Hepatocyte (in vitro differentiated cells): ENCODE measurements around the gene PCBD2. TPM values are rescaled to one million over a fixed set of nuclear protein-coding genes. Genes with fewer than 3 reads are reported as not detected.
"Not testable (repeated sequence)": the region's sequence is repeated elsewhere in the genome, so short reads cannot be mapped to it uniquely, and the experiment has no call there.

Experiments
- DNase-seq: peaks from one replicate; pipeline ENCODE4 v3.0.0-alpha.2; 2016; ENCODE audit warnings: low spot score
- H2AFZ ChIP-seq: fragments of 200-600 bp; sonication (generic); 2 replicates; pipeline ENCODE4 v1.6.0; 2016; ENCODE audit warnings: antibody characterized with exemption, mild to moderate bottlenecking
- H3K27ac ChIP-seq: fragments of 200-600 bp; sonication (generic); 2 replicates; pipeline ENCODE4 v1.5.1; 2016; ENCODE audit warnings: mild to moderate bottlenecking
- H3K27me3 ChIP-seq: fragments of 200-600 bp; sonication (generic); 2 replicates; pipeline ENCODE4 v1.6.1; 2016
- H3K36me3 ChIP-seq: fragments of 200-600 bp; sonication (generic); replicated peaks from 2 replicates; pipeline ENCODE4 v1.5.1; 2016; ENCODE audit warnings: low read depth; ENCODE audit not compliant: insufficient read depth
- H3K4me1 ChIP-seq: fragments of 200-600 bp; sonication (generic); 2 replicates; pipeline ENCODE4 v1.5.1; 2016; ENCODE audit warnings: mild to moderate bottlenecking, moderate library complexity; ENCODE audit not compliant: insufficient read depth
- H3K4me2 ChIP-seq: fragments of 200-600 bp; sonication (generic); 2 replicates; pipeline ENCODE4 v1.6.0; 2016
- H3K4me3 ChIP-seq: fragments of 200-600 bp; sonication (generic); 2 replicates; pipeline ENCODE4 v1.5.1; 2016; ENCODE audit warnings: mild to moderate bottlenecking
- H3K79me2 ChIP-seq: fragments of 200-600 bp; sonication (generic); 2 replicates; pipeline ENCODE4 v1.6.0; 2017; ENCODE audit warnings: mild to moderate bottlenecking
- H3K9me2 ChIP-seq: fragments of 200-600 bp; sonication (generic); replicated peaks from 2 replicates; pipeline ENCODE4 v1.6.0; 2017; ENCODE audit warnings: mild to moderate bottlenecking; ENCODE audit not compliant: insufficient read depth
- H3K9me3 ChIP-seq: fragments of 200-600 bp; sonication (generic); 2 replicates; pipeline ENCODE4 v1.5.1; 2016; ENCODE audit warnings: low read depth, mild to moderate bottlenecking
- H4K20me1 ChIP-seq: fragments of 200-600 bp; sonication (generic); 2 replicates; pipeline ENCODE4 v1.6.0; 2016; ENCODE audit warnings: mild to moderate bottlenecking; ENCODE audit not compliant: insufficient read depth, poor library complexity, severe bottlenecking
- EZH2 ChIP-seq: fragments of 200-600 bp; sonication (generic); IDR thresholded peaks from 2 replicates; pipeline ENCODE4 v1.6.1; 2016; ENCODE audit warnings: antibody characterized with exemption, mild to moderate bottlenecking, borderline replicate concordance
- EZH2phosphoT487 ChIP-seq: fragments of 200-600 bp; sonication (generic); IDR thresholded peaks from one replicate; pipeline ENCODE4 v1.6.1; 2018; ENCODE audit warnings: antibody characterized with exemption, mild to moderate bottlenecking, low read depth, moderate library complexity; ENCODE audit not compliant: unreplicated experiment, severe bottlenecking
- WGBS: methylation state at CpG from one replicate; pipeline ENCODE4 v1.1.6; 2016; ENCODE audit warnings: low lambda C conversion rate; ENCODE audit errors: missing lambda C conversion rate; 5-methylcytosine and 5-hydroxymethylcytosine counted together
- polyA plus RNA-seq: library from polyadenylated mRNA; unstranded; fragments of >200 nt; fragmentation: Nextera tagmentation; extraction: Ambion mirVana; gene quantifications from 2 replicates; pipeline ENCODE4 v1.2.1, GENCODE V29; 2016
- total RNA-seq: library from RNA; depleted of rRNA; stranded (reverse); fragments of >200 nt; gene quantifications from 2 replicates; pipeline ENCODE4 v1.2.3, GENCODE V29; 2014
- TF ChIP-seq, protein P1 (sequence below): fragments of 200-600 bp; sonication (generic); IDR thresholded peaks from 2 replicates; pipeline ENCODE4 v1.5.1; 2016; ENCODE audit warnings: antibody characterized with exemption, mild to moderate bottlenecking; ENCODE audit not compliant: poor library complexity

Gene PCBD2
- total and polyA plus RNA-seq, 2 experiments from 2014 or later = 5.2 to 14.0 TPM

- WGBS = 1% methylated on average over 36 of the region's 54 CpGs
- Histone ChIP-seq H3K79me2 (peaks cover 18% of the 10 kb centered on the region), H3K27me3 (no peaks in the 10 kb centered on the region), H3K36me3 (no peaks in the 10 kb centered on the region), H3K9me2 (no peaks in the 10 kb centered on the region), H4K20me1 (no peaks in the 10 kb centered on the region), H3K27ac (peak overlapping the region; percentile 99), H3K4me1 (no peaks in the 10 kb centered on the region), H2AFZ (peak overlapping the region; percentile 99), H3K4me2 (peak overlapping the region; percentile 87), H3K4me3 (peak overlapping the region; percentile 85), H3K9me3 (no peaks in the 10 kb centered on the region)
- peak; percentile 71 for DNase-seq
- TF ChIP-seq EZH2 (no peak), EZH2phosphoT487 (no peak)
- TF ChIP-seq, protein P1, sequence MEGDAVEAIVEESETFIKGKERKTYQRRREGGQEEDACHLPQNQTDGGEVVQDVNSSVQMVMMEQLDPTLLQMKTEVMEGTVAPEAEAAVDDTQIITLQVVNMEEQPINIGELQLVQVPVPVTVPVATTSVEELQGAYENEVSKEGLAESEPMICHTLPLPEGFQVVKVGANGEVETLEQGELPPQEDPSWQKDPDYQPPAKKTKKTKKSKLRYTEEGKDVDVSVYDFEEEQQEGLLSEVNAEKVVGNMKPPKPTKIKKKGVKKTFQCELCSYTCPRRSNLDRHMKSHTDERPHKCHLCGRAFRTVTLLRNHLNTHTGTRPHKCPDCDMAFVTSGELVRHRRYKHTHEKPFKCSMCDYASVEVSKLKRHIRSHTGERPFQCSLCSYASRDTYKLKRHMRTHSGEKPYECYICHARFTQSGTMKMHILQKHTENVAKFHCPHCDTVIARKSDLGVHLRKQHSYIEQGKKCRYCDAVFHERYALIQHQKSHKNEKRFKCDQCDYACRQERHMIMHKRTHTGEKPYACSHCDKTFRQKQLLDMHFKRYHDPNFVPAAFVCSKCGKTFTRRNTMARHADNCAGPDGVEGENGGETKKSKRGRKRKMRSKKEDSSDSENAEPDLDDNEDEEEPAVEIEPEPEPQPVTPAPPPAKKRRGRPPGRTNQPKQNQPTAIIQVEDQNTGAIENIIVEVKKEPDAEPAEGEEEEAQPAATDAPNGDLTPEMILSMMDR = peak; percentile 81
Observed at GRCh38 chr5:134905246-134905996, 490 bp downstream of the PCBD2 start.

DNA sequence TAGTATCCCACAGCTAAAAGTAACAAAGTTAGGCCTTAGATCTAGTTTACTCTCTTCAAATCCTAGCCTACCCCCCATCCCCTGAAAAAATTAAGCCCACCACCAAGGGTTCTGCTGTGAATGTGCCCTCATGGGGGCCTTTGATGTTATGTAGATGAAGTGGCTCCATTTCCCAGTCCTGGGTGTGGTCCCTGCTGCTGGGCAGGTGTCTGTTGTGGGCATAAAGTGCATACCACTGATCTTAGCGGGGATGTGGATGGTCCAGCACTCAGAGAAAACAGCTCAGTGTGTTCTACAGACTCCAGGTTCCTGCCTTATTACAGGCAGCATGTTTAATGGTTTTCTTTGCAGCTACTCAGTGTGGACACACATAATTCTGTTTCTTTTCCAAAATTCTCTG lies 1.9 kb downstream of the PCBD2 start:
- H3K27ac ChIP-seq = no peak overlapping the region
- WGBS = 100% methylated on average over 1 of the region's 1 CpG
- no peaks in the 10 kb centered on the region for H3K4me1 ChIP-seq

GRCh38 chr5:134910752-134911151 lies 5.8 kb downstream of the PCBD2 start:
- WGBS = 97% methylated on average over 2 of the region's 2 CpGs
- not testable (repeated sequence) for H3K4me2 ChIP-seq, H3K9me2 ChIP-seq, H4K20me1 ChIP-seq, H3K27me3 ChIP-seq, H3K36me3 ChIP-seq, H3K4me3 ChIP-seq, H3K9me3 ChIP-seq, H2AFZ ChIP-seq, H3K4me1 ChIP-seq, DNase-seq, H3K27ac ChIP-seq
- peaks cover 18% of the 10 kb centered on the region for H3K79me2 ChIP-seq

More for the DNA sequence above, 1.9 kb downstream of the PCBD2 start:
- Histone ChIP-seq H3K27me3 (no peaks in the 10 kb centered on the region), H3K4me2 (no peak overlapping the region), H3K79me2 (peaks cover 18% of the 10 kb centered on the region), H4K20me1 (no peaks in the 10 kb centered on the region), H3K9me3 (no peaks in the 10 kb centered on the region), H3K36me3 (no peaks in the 10 kb centered on the region), H3K9me2 (no peaks in the 10 kb centered on the region), H3K4me3 (no peak overlapping the region), H2AFZ (no peak overlapping the region)
- no peak for DNase-seq
- TF ChIP-seq EZH2 = no peak
- no peak for TF ChIP-seq EZH2phosphoT487
- TF ChIP-seq, protein P1 = no peak

DNA sequence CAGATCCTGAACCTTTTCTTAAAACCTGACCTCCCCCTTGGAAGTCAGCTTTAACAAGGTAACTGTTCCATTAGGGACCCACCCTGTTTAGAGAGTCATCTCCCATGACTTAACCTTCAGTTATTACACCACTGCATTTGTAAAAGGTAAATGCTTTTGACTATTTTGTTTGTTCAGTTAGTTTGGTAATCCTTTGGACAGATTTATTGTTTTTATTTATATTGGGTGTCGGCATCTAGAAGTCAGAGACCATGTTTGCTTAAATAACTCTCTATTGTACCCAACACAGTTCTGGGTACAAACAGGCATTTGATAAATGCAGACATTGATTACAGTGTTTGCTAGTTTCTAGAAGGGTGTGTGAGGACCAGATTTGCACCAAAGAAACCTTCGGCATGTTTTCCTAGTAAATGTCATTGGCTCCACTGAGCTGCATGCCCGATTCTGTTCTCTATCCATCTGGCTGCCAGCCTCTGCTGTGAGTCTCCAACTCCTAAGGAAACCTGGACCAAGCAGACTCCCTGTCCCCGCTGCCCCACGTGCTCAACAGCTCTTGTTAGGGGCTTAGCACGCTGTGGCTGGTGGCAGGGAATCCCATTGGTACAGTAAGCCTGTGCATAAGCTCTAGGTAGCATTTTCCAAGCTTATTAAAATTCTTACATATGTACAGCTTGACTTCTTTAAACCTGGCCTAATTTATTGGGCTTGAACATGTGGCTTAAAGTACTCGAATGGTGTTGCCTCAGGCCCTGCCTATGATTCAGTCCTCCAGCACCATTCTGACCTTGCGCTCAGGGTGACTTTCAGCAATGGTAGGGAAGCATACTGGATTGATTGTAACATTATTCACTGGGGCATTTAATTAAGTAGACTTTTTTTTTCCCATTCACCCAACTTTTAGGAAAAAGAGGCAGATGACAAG lies 6.6 kb downstream of the PCBD2 start:
- H3K4me2 ChIP-seq = no peak overlapping the region
- no peaks in the 10 kb centered on the region for H3K36me3 ChIP-seq
- H3K27ac ChIP-seq = no peak overlapping the region
- peaks cover 14% of the 10 kb centered on the region for H3K79me2 ChIP-seq
- no peaks in the 10 kb centered on the region for H3K9me2 ChIP-seq
- H3K4me1 ChIP-seq = no peaks in the 10 kb centered on the region
- no peak for DNase-seq
- no peaks in the 10 kb centered on the region for H3K27me3 ChIP-seq
- 71% methylated on average over 8 of the region's 8 CpGs for WGBS
- no peak overlapping the region for H3K4me3 ChIP-seq
- TF ChIP-seq EZH2 (no peak), EZH2phosphoT487 (no peak)
- TF ChIP-seq, protein P1 = no peak
- no peaks in the 10 kb centered on the region for H3K9me3 ChIP-seq
- H2AFZ ChIP-seq = no peak overlapping the region
- H4K20me1 ChIP-seq = no peaks in the 10 kb centered on the region
